Adrenal gland (tissue), 5 donors: Measurements from ENCODE around the gene TTC21B.

Experiments used
- CTCF ChIP-seq, 6 experiments: fragments of 450-650 bp in 4 of 6; fragments of 200-600 bp in 2 of 6; sonication (generic) in 1 of 6; IDR thresholded peaks; 1 replicate in 5 of 6; 2 replicates in 1 of 6; pipeline versions ENCODE4 v1.5.1 to v1.8.0; 2016 to 2021; ENCODE audit warnings: antibody characterized with exemption in 6 of 6, mild to moderate bottlenecking in 2 of 6, moderate library complexity in 1 of 6
- POLR2A ChIP-seq, 2 donors: fragments of 450-650 bp; IDR thresholded peaks; one replicate each; pipeline ENCODE4 v1.6.1; 2017; ENCODE audit warnings: antibody characterized with exemption in 2 of 2, mild to moderate bottlenecking in 2 of 2, moderate library complexity in 1 of 2
- donor health status: DM: no; HTN: no; CAD: no.

- TF ChIP-seq CTCF (IDR thresholded peaks at IDR 0.05) (no peak), POLR2A (IDR thresholded peaks at IDR 0.05) (no peak)
Measured at GRCh38 chr2:165843351-165843750, 110.2 kb downstream of the TTC21B start.
